ENCODE results near the gene C15orf62.

The C15orf62 gene

DNA sequence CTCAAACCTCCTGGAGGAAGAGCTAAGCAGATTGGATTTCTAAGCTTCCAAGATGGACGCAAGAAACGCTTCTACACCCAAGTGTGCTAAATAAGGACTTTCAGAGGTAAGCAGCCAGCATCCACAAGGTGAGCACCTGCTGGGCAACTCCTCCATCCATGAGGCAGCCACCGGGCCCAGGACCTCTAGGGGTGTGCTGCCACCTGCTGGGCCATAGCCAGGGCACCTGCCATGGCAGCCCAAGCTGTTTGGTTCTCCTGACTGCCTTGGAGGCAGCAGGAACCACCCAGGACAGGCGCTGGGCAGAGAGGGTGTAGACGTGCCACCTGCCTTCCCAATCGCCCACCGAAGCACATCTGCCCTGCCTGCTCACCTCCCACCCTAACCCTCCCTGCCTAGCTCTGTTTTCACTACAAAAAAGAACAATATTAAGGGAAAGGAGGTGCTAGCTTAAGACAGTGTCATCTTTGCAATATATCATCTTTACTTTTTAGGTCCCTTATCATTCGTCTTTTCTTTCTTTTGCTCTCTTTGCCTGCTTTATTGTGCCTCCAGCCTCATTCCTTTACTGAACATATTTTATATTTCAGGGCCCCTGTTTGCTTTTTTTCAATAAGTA lies 12.9 kb downstream of the C15orf62 start:
- peak; percentile 54 for DNase-seq (ENCODE audit: low read depth, low spot score)

DNA sequence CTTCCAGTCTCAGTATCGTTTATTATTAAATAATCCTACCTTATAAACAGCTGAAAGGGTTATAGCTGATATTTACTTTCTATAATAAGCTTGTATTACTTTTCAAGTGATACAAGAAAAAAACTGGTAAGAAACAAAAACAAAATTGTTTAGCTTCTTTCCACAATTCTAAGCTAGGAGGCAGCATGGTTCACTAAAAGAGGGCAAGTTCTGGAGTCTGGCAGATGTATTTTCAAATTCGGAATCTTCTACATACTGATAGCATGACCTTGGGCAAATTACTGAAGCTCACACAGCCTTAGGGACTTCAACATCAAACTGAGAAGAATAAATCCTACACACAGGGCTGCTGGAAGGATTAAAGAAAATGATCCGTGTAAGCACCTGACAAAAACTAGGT lies 15.4 kb downstream of the C15orf62 start:
- DNase-seq (ENCODE audit: low read depth, low spot score) = no peak

DNA sequence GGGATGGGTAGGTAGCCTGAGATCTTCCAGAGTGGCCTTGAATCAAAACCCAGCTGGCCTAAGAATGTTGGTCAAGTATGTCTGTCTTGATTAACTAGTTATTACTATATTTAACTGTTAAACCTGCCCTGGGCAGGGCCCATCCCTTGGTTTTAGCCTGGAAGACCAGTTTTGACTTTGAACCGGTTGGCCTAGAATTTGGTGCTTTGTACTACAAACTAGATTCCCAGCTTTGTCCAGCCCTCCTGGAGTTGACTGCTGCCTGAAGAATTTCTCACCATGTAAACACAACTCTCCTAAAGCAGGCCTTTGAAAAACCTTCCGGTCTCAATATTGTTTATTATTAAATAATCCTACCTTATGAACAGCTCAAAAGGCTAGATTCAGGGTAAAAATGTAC lies 16.0 kb downstream of the C15orf62 start:
- no peak for DNase-seq (ENCODE audit: low read depth, low spot score)

DNA sequence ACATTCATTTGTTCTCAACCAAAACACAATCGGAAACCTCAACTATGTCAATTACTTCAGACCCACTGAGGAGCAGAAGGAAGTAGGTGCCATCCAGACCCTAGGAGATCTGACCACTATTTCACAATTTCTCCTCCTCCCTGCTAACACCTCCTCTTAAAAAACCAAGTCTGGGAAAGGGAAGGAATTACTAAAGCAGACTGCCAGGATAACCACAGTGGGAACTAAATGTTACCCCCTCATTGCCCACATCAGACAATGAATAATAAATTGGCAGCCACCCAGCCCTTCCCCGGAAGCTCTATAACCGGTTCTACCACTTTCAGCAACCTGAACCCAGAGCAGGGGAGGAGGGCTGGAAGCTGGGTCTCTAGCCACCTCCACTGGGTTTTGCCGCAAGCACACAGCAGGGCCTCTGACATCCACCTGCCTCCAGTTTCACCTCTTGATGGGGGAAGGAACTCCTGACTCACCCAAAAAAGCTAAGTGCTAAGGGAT lies 17.6 kb downstream of the C15orf62 start:
- DNase-seq (ENCODE audit: low read depth, low spot score) = no peak

DNA sequence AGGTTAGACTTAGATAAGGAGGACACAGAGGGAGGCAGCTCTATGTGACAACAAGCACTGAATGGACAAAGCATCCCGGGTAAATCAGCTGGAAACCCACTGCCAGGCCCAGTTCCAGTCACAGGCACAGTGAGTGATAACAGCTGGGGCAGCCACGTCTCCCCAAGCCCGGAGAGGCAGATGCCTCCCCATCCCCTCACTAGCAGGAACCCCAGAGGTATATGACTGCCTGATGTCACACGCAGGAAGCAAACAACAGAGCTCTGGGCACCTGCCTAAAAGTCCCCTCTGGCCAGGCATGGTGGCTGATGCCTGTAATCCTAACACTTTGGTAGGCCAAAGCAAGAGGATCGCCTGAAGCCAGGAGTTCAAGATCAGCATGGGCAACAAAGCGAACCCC lies 18.2 kb downstream of the C15orf62 start:
- no peak for DNase-seq (ENCODE audit: low read depth, low spot score)

DNA sequence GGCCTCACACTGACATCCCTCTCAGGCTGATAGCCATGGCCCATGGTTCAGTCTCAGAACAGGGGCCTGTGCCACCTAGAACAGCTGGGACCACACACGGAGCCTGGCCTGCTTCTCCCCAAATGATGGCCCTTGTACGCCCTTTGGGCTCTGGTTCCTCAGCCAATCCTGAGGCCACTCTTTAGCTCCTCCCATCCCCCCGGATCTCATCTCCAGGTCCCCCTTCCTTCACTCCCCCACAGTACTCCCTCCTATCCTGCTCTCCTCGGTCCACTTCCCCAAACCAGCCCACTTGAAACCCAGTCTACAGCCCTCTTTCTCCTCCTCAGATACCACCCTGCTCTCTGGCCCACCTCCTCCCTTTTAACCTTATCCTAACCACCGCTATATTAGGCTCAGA lies 19.3 kb downstream of the C15orf62 start:
- no peak for DNase-seq (ENCODE audit: low read depth, low spot score)

DNA sequence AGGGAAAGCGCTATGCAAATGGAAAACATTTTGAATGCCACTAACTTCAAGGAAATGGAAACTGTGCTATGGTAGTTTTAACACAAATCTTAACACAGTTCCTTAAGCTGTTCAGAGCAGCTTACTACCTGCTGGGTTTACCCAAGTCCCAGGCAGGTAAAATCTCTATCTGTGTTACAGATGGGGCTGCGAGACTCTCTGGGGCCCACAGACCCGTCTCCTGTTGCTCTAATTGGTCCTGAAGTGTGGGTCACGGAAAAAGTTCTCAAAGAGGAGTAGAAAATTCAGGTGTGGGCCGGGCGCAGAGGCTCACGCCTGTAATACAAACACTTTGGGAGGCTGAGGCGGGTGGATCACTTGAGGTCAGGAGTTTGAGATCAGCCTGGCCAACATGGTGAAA lies 20.2 kb downstream of the C15orf62 start:
- no peak for DNase-seq (ENCODE audit: low read depth, low spot score)

DNA sequence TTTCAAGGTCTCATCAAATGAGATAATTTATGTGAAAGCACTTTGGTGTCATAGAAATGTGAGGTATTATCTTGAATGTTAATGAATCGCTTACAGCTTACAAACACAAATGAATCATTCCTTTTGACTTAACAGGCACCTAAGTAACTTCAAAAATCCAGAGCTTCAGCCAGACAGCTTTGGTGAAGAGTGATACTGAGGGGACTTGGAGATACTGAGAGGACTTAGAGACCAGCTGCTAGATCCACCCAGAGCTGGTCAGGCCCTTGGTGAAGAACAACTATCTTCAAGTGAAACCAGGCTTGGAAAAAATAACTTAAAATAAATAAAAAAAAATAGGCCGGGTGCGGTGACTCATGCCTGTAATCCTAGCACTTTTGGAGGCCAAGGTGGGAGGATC lies 20.9 kb downstream of the C15orf62 start:
- no peak for DNase-seq (ENCODE audit: low read depth, low spot score)

DNA sequence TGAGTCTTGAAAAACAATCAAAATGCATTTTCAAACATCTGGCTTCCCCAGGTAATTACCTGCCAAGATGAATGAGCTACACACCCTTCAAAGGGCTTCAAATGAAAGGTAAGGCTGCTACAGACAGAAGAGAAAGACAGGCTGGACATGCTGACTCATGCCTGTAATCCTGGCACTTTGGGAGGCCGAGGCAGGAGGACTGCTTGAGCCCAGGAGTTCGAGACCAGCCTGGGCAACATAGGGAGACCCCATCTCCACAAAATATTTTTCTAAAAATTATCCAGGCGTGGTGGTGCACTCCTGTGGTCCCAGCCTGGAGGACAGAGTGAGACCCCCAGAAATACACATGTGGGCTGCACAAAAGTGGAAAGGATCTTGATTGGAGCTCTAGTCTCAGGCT lies 22.6 kb downstream of the C15orf62 start:
- no peak for DNase-seq (ENCODE audit: low read depth, low spot score)

DNA sequence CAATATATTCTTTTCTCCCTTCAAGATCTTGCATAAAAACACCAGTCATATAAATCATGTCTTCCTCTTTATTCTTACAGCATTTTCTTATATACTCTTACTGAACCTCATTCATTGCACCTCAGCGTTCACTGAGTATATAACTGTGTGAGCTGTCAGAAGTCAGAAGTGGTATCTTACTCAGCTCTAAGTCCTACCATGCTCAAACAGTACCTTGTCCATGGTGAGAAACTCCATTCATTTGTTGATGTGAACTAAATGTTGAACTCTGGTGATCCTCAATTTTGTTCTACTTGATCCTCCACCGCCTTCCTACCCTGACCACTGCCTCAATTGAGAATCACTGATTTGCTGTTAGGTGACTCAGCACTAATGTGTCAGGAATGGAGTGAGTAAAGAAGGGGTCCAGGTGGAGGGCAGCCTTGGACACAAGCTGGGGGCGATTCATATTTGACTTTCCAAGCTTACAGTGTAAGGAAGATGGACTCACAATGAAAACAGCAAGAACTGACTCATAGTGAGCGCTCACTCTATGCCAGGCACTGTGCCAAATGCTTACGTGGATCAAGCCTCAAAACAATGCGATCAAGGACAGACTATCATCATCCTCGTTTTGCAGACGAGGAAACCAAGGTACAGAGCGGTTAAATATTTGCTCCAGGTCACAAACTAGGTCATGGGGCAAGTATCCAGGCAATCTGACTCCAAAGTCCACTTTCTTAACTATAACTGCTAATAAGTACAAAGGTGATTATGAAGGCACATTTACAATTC lies 23.6 kb downstream of the C15orf62 start:
- no peak for DNase-seq (ENCODE audit: low read depth, low spot score)

DNA sequence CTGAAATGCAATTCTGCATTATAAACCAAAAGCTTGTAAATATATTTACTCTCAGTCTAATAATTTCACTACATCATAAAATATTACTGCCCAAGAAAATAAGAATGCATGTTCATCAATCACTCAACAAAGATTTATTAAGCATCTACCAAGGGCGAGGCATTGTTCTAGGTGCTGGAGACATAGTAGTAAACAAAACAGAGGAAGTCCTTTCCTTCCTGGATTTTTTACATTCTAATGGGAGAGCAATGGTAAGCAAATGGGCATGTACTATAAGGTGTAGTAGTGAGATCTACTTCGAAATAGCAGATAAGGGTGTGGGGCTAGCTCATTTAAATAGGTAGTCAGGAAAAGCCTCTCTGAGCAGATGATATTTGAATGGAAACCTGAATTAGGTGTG lies 26.3 kb downstream of the C15orf62 start:
- no peak for DNase-seq (ENCODE audit: low read depth, low spot score)

DNA sequence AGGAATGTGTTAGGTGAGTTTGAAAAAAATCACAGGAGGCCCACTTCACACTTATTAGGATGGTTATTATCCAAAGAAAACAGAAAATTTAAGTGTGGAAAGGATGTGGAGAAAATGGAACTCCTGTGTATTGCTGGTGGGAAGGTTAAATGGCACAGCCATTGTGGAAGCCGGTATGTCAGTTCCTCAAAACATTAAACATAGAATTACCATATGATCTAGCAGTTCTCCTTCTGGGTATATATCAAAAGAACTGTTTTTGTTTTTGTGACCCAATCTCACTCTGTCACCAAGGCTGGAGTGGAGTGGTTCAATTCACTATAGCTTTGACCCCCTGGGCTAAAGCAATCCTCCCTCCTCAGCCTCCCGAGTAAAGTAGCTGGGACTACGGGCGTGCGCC lies 26.7 kb downstream of the C15orf62 start:
- DNase-seq (ENCODE audit: low read depth, low spot score) = no peak

DNA sequence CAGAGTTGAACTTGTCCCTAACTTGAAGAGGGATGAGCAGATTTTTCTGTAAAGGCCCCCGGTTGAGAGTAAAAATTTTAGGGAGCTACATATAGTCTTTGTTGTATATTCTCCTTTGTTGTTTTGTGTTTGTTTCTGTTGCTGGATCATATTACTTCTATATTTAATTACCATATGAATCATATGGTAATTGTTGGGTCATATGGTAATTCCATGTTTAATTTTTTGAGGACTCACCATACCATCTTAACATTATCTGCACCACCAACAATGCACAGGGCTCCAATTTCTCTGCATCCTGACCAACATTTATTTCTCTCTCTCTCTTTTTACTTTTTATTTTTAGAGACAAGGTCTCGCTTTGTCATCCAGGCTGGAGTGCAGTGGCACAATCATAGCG lies 29.7 kb downstream of the C15orf62 start:
- DNase-seq (ENCODE audit: low read depth, low spot score) = no peak

DNA sequence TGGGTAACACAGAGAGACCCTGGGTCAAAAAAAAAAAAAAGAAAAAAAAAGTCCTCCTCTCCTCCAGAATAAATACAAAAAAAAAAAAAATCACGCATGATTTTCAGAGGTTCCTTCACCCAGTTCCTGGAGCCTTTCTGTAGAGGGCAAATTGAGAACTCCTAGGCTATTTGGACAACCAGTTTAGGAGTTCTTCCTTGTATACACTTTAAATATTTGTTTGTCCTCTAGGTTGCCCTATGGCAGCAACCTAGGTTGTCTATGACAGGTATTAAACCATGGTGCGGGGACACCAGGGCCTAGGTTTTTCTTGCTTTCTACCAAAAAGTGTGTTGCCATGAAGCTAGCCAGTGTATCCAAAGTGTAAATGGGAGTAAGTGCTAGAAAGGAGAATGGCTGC lies 33.3 kb downstream of the C15orf62 start:
- DNase-seq (ENCODE audit: low read depth, low spot score) = no peak

DNA sequence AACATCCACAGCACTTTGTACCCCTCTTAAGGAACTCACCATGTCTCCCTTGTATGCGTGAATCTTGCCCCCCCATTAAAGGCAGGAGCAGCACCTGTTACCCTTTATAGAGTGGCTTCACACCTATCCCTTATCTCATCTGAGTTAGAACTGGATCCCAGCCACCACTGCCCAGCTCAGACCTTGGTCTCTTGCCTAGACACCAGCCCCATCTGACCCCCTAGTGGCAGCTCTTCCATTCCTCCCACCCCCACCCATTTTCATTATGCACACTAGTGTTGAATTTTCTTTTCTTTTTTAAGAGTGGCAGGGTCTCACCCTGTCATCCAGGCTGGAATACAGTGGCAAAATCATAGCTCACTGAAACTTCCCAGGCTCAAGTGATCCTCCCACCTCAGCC lies 33.9 kb downstream of the C15orf62 start:
- DNase-seq (ENCODE audit: low read depth, low spot score) = no peak

DNA sequence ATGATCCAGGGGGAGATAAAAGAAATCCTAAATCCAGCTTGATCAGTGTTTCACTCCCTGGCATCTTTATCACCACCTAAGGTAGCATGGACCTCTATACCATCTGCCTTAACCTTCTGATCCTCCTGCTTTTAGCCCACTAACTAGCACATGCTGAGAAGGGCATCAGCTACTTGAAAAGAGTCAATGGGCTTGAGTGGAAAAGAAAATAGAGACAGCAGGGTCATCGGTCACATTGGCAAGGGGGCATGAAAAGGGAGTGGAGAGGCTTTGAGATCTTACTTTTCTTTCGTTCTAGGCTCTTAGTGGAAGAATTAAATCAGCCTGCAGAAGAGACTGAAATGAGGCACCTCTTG lies 36.9 kb downstream of the C15orf62 start:
- no peak for DNase-seq (ENCODE audit: low read depth, low spot score)

DNA sequence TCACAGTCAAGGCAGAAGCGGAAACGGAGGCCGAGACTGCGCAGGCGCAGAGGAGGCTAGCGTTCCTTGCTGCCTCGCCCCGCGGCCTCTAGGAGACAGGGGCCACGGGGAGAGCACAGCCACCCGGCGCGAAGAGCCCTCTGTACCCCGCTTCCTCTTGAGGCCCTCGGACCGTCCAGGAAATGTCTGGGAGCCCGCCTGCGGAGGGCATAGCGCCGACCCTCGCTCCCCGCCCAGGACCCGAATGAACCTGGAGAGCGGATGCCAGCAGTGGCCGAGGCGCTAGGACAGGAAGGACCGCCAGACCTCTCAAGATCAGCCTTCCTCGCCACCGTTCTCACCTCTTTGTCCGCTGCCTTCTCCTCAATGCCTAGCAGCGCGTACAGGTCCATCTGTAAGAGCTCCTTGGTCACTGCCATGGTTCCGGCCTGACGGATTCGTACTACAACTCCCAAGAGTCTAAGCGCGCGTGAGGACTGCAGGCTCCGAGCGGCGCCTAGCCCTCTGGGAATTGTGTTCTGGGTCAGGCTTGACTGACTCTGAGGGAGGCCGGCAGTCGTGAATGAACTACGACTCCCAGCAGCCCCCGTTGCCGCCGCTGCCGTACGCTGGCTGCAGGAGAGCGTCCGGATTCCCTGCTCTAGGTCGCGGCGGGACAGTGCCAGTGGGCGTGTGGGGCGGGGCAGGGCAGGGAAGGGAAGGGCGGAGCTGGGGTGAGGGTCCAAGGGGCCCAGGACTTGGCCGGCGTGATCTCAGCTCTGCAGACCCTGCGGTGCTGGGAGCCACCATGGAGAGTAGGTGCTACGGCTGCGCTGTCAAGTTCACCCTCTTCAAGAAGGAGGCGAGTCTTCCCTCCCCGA lies 37.5 kb downstream of the C15orf62 start, which contains the start of the genes DNAJC17 and ZFYVE19:
TSS of gene DNAJC17 (minus strand) at position 446 of the 860 bp plus-strand sequence. CDS start at position 419, 27 bp downstream.
TSS of gene ZFYVE19 (plus strand) at position 62 of the 860 bp plus-strand sequence. CDS start at position 563, 501 bp downstream.
- peak; percentile 91 for DNase-seq (ENCODE audit: low read depth, low spot score)

DNA sequence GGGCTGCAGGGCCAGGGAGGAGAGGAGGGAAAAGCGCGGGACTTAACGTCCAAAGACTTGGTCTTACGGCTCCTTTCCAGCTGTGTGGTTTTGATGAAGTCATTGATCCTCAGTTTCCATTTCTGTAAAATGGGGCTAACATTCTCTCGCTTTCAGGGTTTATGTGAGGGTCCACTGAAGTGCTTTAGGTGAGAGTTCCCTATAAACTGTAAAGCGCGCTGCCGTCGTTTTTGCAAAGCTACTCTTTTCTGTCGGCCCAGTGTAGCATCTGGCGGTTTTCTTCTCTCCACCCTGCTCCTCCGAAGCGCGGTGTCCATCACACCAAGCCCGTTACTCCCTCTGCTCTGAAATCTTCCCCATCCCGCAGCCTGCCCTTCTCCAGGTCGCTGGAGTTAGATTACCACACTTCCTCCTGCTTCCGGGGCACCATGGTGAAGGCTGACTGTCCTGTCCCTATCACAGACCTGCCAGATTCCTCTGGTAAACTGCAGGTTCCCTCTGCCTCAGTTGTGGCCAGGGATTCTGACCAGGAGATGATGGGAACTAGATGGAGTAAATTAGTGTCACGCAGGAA lies 38.2 kb downstream of the C15orf62 start:
- no peak for DNase-seq (ENCODE audit: low read depth, low spot score)

DNA sequence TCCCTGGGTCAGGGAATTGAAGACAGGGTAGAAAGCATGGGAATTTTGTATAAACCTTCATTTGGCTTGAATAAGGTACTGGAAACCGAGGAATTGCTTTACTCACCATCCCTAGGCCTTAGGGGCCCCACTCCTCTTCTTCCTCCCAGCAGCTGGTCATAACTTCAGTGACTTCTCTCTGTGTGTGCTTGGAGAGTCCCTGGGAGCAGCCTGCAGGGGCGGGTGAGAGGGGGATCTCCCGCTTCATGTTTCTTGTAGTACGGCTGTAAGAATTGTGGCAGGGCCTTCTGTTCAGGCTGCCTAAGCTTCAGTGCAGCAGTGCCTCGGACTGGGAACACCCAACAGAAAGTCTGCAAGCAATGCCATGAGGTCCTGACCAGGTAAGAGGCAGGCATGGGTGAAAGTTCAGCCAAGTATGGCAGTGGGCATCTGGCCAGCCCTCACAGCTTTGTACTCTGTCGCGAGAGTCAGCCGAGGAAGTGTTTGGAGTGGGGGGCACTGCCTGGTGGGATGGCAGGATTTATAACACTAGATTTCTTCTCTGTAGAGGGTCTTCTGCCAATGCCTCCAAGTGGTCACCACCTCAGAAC lies 39.2 kb downstream of the C15orf62 start:
- no peak for DNase-seq (ENCODE audit: low read depth, low spot score)

DNA sequence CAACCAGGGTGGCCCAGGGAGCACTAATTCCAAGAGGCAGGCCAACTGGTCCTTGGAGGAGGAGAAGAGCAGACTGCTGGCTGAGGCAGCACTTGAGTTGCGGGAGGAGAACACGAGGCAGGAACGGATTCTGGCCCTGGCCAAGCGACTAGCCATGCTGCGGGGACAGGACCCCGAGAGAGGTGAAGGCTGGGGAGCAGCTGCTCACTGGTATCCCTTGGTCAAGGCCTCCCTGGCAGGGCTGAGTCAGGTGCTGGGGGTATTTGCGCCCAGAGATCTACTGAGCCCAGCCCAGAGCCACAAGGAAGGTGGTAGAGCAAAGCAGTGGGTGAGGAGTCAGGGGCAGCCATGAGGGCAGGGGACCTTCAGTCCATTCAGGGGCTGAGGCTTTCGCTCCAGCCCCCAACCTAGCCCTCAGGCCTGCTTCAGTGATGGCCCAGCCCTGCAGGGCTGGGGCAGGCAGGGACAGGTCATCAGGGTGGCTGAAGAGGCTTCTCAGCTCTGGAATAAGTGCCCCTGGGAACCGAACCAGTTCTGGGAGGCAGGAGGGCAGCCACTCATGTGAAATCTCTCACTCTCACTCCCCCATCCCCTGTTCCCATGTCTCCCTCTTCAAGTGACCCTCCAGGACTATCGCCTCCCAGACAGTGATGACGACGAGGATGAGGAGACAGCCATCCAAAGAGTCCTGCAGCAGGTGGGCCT lies 43.1 kb downstream of the C15orf62 start:
- no peak for DNase-seq (ENCODE audit: low read depth, low spot score)

All from activated CD4-positive, CD25-positive, alpha-beta regulatory T cell treated with anti-CD3 and anti-CD28 coated beads, Interleukin-2, amount 50 U/mL, for 16 hours (primary cell).